CD4-positive, alpha-beta T cell (primary cell): ENCODE data around the gene COL24A1. TPM values are rescaled to one million over a fixed set of nuclear protein-coding genes. Genes with fewer than 3 reads are reported as not detected.

ENCODE experiments used
- ATAC-seq: fragments of 200-7000 bp; cut with Tn5 transposase; one replicate; pipeline ENCODE4 v1.10.0; 2022; ENCODE audit warnings: mild to moderate bottlenecking; ENCODE audit not compliant: poor library complexity
- CTCF ChIA-PET: fragments of 350-600 bp; sonication (Branson Sonifier 250); formaldehyde crosslinking; loops from one replicate; lab custom pipeline; 2021; ENCODE audit warnings: antibody characterized with exemption, inconsistent platforms; lab: Charles Lee
- POLR2A ChIA-PET: fragments of 350-600 bp; sonication (Branson Sonifier 250); formaldehyde crosslinking; loops from one replicate; lab custom pipeline; 2021; ENCODE audit warnings: antibody characterized with exemption, inconsistent platforms; lab: Charles Lee
- DNase-seq, 14 experiments: peaks; one replicate each; pipeline ENCODE4 v3.0.0-alpha.2; 2013 to 2020; ENCODE audit warnings: mixed read lengths in 2 of 14
- H3K27ac ChIP-seq, 2 donors: one replicate each; pipeline versions ENCODE4 v1.5.1 to v1.7.0; 2013; ENCODE audit warnings: low read length in 2 of 2, low read depth in 1 of 2, mild to moderate bottlenecking in 1 of 2
- H3K27me3 ChIP-seq, 2 experiments: 1 replicate in 1 of 2; 2 replicates in 1 of 2; pipeline versions ENCODE4 v1.6.1 to v1.7.0; 2013; ENCODE audit warnings: low read length in 2 of 2, control low read depth in 1 of 2, mild to moderate bottlenecking in 1 of 2, moderate library complexity in 1 of 2; ENCODE audit not compliant: insufficient read depth in 2 of 2, control insufficient read depth in 1 of 2
- H3K36me3 ChIP-seq: one replicate; pipeline ENCODE4 v1.6.1; 2013; ENCODE audit warnings: low read length, control low read depth; ENCODE audit not compliant: insufficient read depth
- H3K4me1 ChIP-seq: one replicate; pipeline ENCODE4 v1.6.1; 2013; ENCODE audit warnings: low read length, control low read depth; ENCODE audit not compliant: insufficient read depth
- H3K4me3 ChIP-seq: one replicate; pipeline ENCODE4 v1.5.1; 2013; ENCODE audit warnings: mild to moderate bottlenecking, low read length, moderate library complexity
- H3K9me3 ChIP-seq, 2 experiments: 1 replicate in 1 of 2; 2 replicates in 1 of 2; pipeline versions ENCODE4 v1.6.1 to v1.7.0; 2013; ENCODE audit warnings: low read length in 2 of 2, mild to moderate bottlenecking in 2 of 2, control low read depth in 1 of 2, moderate library complexity in 1 of 2; ENCODE audit not compliant: control insufficient read depth in 1 of 2, insufficient read depth in 1 of 2
- H3K27ac Mint-ChIP-seq: one replicate; pipeline ENCODE4 v1.8.0; 2020; ENCODE audit warnings: mixed read lengths
- H3K27me3 Mint-ChIP-seq: one replicate; pipeline ENCODE4 v1.8.0; 2021; ENCODE audit warnings: mixed read lengths
- H3K36me3 Mint-ChIP-seq: one replicate; pipeline ENCODE4 v1.8.0; 2021; ENCODE audit warnings: low read depth, mixed read lengths
- H3K4me1 Mint-ChIP-seq: one replicate; pipeline ENCODE4 v1.8.0; 2021; ENCODE audit warnings: low read depth, mixed read lengths
- H3K4me3 Mint-ChIP-seq: one replicate; pipeline ENCODE4 v1.8.0; 2020; ENCODE audit warnings: mild to moderate bottlenecking, mixed read lengths
- H3K9me3 Mint-ChIP-seq: one replicate; pipeline ENCODE4 v1.8.0; 2020; ENCODE audit warnings: mixed read lengths
- CTCF ChIP-seq: fragments of 200-600 bp; IDR thresholded peaks from one replicate; pipeline ENCODE4 v1.8.0; 2022; ENCODE audit warnings: antibody characterized with exemption, mild to moderate bottlenecking
- intact Hi-C, 2 experiments: fragments of 100-400 bp; cut with DNase I in 1 of 2; cut with micrococcal nuclease in 1 of 2; formaldehyde crosslinking; loops; one replicate each; pipeline versions ENCODE4 v1.15.1 to v1.9.0; 2023 to 2025; cut with DNase I, micrococcal nuclease
- total RNA-seq, 174 experiments: library from RNA in 2 of 174; stranded (reverse) in 2 of 174; gene quantifications; one replicate each; pipeline ENCODE4 v1.2.3 and lab custom pipeline; 2021 to 2026

The COL24A1 gene
- total RNA-seq, 2 experiments from 2014 or later, result 0.25 TPM; not detected in 1

- no peak overlapping the region for H3K4me3 Mint-ChIP-seq
- ChIA-PET CTCF (no interaction called here), POLR2A (no interaction called here)
- no peaks in the 10 kb centered on the region for H3K36me3 ChIP-seq
- no peaks in the 10 kb centered on the region for H3K9me3 ChIP-seq
- no peak for TF ChIP-seq CTCF
- peaks cover 3% of the 10 kb centered on the region for H3K9me3 Mint-ChIP-seq
- no peaks in the 10 kb centered on the region for H3K27me3 Mint-ChIP-seq
- no peaks in the 10 kb centered on the region for H3K36me3 Mint-ChIP-seq
- H3K4me1 ChIP-seq, result no peaks in the 10 kb centered on the region
- H3K27ac ChIP-seq, result no peak overlapping the region
- DNase-seq (no peak), ATAC-seq (no peak)
- intact Hi-C loops, result no loop called here
- H3K4me1 Mint-ChIP-seq, result no peaks in the 10 kb centered on the region
- no peak overlapping the region for H3K27ac Mint-ChIP-seq
- H3K27me3 ChIP-seq, result no peaks in the 10 kb centered on the region
- H3K4me3 ChIP-seq, result no peak overlapping the region
These were observed 332.3 kb downstream of the COL24A1 start for GRCh38 chr1:85824066-85824840.

GRCh38 chr1:85822696-85823095 lies 333.9 kb downstream of the COL24A1 start:
- no peak for DNase-seq
- no peak overlapping the region for H3K4me3 Mint-ChIP-seq
- no peaks in the 10 kb centered on the region for H3K4me1 Mint-ChIP-seq
- intact Hi-C loops, result no loop called here
- Histone ChIP-seq H3K36me3 (no peaks in the 10 kb centered on the region), H3K9me3 (no peaks in the 10 kb centered on the region), H3K27ac (no peak overlapping the region), H3K4me3 (no peak overlapping the region), H3K27me3 (no peaks in the 10 kb centered on the region), H3K4me1 (no peaks in the 10 kb centered on the region)
- H3K27me3 Mint-ChIP-seq, result no peaks in the 10 kb centered on the region
- TF ChIP-seq CTCF, result no peak
- H3K9me3 Mint-ChIP-seq, result peaks cover 3% of the 10 kb centered on the region
- no peak overlapping the region for H3K27ac Mint-ChIP-seq
- CTCF ChIA-PET, result no interaction called here
- POLR2A ChIA-PET, result no interaction called here
- no peak for ATAC-seq
- H3K36me3 Mint-ChIP-seq, result no peaks in the 10 kb centered on the region

- intact Hi-C loops, result no loop called here
- H3K9me3 Mint-ChIP-seq, result no peaks in the 10 kb centered on the region
- no peak for ATAC-seq
- H3K27ac Mint-ChIP-seq, result no peak overlapping the region
- no peaks in the 10 kb centered on the region for H3K9me3 ChIP-seq
- CTCF ChIA-PET, result no interaction called here
- no peak overlapping the region for H3K27ac ChIP-seq
- DNase-seq, result no peak
- POLR2A ChIA-PET, result no interaction called here
- no peaks in the 10 kb centered on the region for H3K27me3 Mint-ChIP-seq
- no peaks in the 10 kb centered on the region for H3K4me1 ChIP-seq
- no peak overlapping the region for H3K4me3 Mint-ChIP-seq
- no peaks in the 10 kb centered on the region for H3K4me1 Mint-ChIP-seq
- TF ChIP-seq CTCF, result no peak
- H3K36me3 Mint-ChIP-seq, result no peaks in the 10 kb centered on the region
- H3K27me3 ChIP-seq, result no peaks in the 10 kb centered on the region
- no peaks in the 10 kb centered on the region for H3K36me3 ChIP-seq
- no peak overlapping the region for H3K4me3 ChIP-seq
These were observed 338.2 kb downstream of the COL24A1 start for GRCh38 chr1:85818371-85818770.
